GM12872 (cell line): ENCODE results near the gene YOD1.

Experiments
- CTCF ChIP-seq: IDR thresholded peaks from 3 replicates; pipeline ENCODE4 v1.5.1; 2011; ENCODE audit warnings: low read depth, mild to moderate bottlenecking, low read length, moderate library complexity; ENCODE audit not compliant: insufficient read depth

YOD1 gene

GRCh38 chr1:207028884-207029650, 21.9 kb downstream of the YOD1 start:
- TF ChIP-seq CTCF, result no peak

GRCh38 chr1:207027921-207028320, 23.1 kb downstream of the YOD1 start:
- TF ChIP-seq CTCF, result no peak

- TF ChIP-seq CTCF, result no peak
Measured at GRCh38 chr1:207027206-207027777, 23.7 kb downstream of the YOD1 start.

GRCh38 chr1:207026104-207026534, 24.9 kb downstream of the YOD1 start:
- TF ChIP-seq CTCF, result no peak

- no peak for TF ChIP-seq CTCF
Measured at GRCh38 chr1:207025146-207025880, 25.7 kb downstream of the YOD1 start.

- no peak for TF ChIP-seq CTCF
Measured at GRCh38 chr1:207024202-207025145, 26.5 kb downstream of the YOD1 start.
